Astrocyte (in vitro differentiated cells and primary cell): ENCODE measurements around the gene RGS1.

ENCODE experiments used
- EZH2 ChIP-seq: IDR thresholded peaks from 2 replicates; pipeline ENCODE4 v1.6.1; 2012; ENCODE audit warnings: mild to moderate bottlenecking, low read length, inconsistent platforms; ENCODE audit not compliant: insufficient read depth
- TF ChIP-seq, protein P1 (sequence below): IDR thresholded peaks from 2 replicates; pipeline ENCODE4 v1.5.1; 2011; ENCODE audit warnings: low read depth, mild to moderate bottlenecking, inconsistent platforms, low read length, moderate library complexity; ENCODE audit not compliant: insufficient read depth

DNA sequence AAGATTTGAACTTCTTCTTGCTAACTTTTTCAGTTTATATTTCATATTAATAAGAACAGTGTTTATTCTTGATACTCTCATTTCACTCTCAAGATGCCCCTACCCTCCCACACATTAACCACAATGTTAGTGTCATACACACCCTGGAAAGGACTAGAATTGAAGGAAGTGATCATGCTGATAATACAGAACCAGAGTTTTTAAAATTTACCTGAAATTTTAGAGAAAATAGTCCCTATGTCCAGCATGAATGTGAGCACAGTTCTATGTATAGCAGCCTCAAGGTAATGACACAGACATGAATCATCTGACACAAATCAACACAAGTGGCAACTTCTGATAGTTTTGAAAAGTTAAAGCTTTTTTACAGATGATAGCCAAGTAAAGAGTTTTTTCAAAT is 26.0 kb downstream of the RGS1 start:
- TF ChIP-seq, protein P1, sequence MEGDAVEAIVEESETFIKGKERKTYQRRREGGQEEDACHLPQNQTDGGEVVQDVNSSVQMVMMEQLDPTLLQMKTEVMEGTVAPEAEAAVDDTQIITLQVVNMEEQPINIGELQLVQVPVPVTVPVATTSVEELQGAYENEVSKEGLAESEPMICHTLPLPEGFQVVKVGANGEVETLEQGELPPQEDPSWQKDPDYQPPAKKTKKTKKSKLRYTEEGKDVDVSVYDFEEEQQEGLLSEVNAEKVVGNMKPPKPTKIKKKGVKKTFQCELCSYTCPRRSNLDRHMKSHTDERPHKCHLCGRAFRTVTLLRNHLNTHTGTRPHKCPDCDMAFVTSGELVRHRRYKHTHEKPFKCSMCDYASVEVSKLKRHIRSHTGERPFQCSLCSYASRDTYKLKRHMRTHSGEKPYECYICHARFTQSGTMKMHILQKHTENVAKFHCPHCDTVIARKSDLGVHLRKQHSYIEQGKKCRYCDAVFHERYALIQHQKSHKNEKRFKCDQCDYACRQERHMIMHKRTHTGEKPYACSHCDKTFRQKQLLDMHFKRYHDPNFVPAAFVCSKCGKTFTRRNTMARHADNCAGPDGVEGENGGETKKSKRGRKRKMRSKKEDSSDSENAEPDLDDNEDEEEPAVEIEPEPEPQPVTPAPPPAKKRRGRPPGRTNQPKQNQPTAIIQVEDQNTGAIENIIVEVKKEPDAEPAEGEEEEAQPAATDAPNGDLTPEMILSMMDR = no peak
- TF ChIP-seq EZH2 = no peak
